Ishikawa (cell line): ENCODE results near the gene NR6A1.

Source experiments
- CEBPB ChIP-seq: IDR thresholded peaks from 2 replicates; pipeline ENCODE4 v1.6.1; 2012
- CREB1 ChIP-seq: IDR thresholded peaks from 2 replicates; pipeline ENCODE4 v1.6.1; 2012; ENCODE audit warnings: low read depth
- EGR1 ChIP-seq: IDR thresholded peaks from 2 replicates; pipeline ENCODE4 v1.6.1; 2012
- EP300 ChIP-seq: IDR thresholded peaks from 2 replicates; pipeline ENCODE4 v1.6.1; 2012; ENCODE audit warnings: borderline replicate concordance
- FOXM1 ChIP-seq: IDR thresholded peaks from 2 replicates; pipeline ENCODE4 v1.6.1; 2012; ENCODE audit warnings: low read depth, borderline replicate concordance
- MAX ChIP-seq: IDR thresholded peaks from 2 replicates; pipeline ENCODE4 v1.6.1; 2012
- NFIC ChIP-seq: IDR thresholded peaks from 2 replicates; pipeline ENCODE4 v1.6.1; 2012
- RAD21 ChIP-seq: IDR thresholded peaks from 2 replicates; pipeline ENCODE4 v1.6.1; 2012; ENCODE audit warnings: low read depth
- TAF1 ChIP-seq: IDR thresholded peaks from 2 replicates; pipeline ENCODE4 v1.6.1; 2012; ENCODE audit warnings: low read depth, mild to moderate bottlenecking
- TCF12 ChIP-seq: IDR thresholded peaks from 2 replicates; pipeline ENCODE4 v1.6.1; 2012; ENCODE audit warnings: low read depth
- TEAD4 ChIP-seq: IDR thresholded peaks from 2 replicates; pipeline ENCODE4 v1.6.1; 2012
- YY1 ChIP-seq: IDR thresholded peaks from 2 replicates; pipeline ENCODE4 v1.6.1; 2012; ENCODE audit warnings: low read depth
- ZBTB7A ChIP-seq: IDR thresholded peaks from 2 replicates; pipeline ENCODE4 v1.6.1; 2012; ENCODE audit warnings: low read depth
- TF ChIP-seq, protein P1 (sequence below): IDR thresholded peaks from 2 replicates; pipeline ENCODE4 v1.6.1; 2012; ENCODE audit warnings: low read depth, mild to moderate bottlenecking
- TF ChIP-seq, protein P2 (sequence below): IDR thresholded peaks from 2 replicates; pipeline ENCODE4 v1.6.1; 2012

The NR6A1 gene

GRCh38 chr9:124615100-124615742 is 155.9 kb downstream of the NR6A1 start:
- TF ChIP-seq EGR1 (no peak), EP300 (no peak), RAD21 (no peak), FOXM1 (no peak), NFIC (no peak), TEAD4 (no peak), CEBPB (no peak), TAF1 (no peak)

- TF ChIP-seq RAD21 (no peak), YY1 (no peak), EGR1 (no peak), TEAD4 (no peak), MAX (no peak), TAF1 (no peak), CREB1 (no peak), ZBTB7A (no peak), NFIC (no peak), FOXM1 (no peak), TCF12 (no peak), EP300 (no peak)
- TF ChIP-seq, protein P1, sequence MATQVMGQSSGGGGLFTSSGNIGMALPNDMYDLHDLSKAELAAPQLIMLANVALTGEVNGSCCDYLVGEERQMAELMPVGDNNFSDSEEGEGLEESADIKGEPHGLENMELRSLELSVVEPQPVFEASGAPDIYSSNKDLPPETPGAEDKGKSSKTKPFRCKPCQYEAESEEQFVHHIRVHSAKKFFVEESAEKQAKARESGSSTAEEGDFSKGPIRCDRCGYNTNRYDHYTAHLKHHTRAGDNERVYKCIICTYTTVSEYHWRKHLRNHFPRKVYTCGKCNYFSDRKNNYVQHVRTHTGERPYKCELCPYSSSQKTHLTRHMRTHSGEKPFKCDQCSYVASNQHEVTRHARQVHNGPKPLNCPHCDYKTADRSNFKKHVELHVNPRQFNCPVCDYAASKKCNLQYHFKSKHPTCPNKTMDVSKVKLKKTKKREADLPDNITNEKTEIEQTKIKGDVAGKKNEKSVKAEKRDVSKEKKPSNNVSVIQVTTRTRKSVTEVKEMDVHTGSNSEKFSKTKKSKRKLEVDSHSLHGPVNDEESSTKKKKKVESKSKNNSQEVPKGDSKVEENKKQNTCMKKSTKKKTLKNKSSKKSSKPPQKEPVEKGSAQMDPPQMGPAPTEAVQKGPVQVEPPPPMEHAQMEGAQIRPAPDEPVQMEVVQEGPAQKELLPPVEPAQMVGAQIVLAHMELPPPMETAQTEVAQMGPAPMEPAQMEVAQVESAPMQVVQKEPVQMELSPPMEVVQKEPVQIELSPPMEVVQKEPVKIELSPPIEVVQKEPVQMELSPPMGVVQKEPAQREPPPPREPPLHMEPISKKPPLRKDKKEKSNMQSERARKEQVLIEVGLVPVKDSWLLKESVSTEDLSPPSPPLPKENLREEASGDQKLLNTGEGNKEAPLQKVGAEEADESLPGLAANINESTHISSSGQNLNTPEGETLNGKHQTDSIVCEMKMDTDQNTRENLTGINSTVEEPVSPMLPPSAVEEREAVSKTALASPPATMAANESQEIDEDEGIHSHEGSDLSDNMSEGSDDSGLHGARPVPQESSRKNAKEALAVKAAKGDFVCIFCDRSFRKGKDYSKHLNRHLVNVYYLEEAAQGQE: no peak
- TF ChIP-seq, protein P2, sequence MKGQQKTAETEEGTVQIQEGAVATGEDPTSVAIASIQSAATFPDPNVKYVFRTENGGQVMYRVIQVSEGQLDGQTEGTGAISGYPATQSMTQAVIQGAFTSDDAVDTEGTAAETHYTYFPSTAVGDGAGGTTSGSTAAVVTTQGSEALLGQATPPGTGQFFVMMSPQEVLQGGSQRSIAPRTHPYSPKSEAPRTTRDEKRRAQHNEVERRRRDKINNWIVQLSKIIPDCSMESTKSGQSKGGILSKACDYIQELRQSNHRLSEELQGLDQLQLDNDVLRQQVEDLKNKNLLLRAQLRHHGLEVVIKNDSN: no peak
Observed at GRCh38 chr9:124613849-124614248, 157.3 kb downstream of the NR6A1 start.

DNA sequence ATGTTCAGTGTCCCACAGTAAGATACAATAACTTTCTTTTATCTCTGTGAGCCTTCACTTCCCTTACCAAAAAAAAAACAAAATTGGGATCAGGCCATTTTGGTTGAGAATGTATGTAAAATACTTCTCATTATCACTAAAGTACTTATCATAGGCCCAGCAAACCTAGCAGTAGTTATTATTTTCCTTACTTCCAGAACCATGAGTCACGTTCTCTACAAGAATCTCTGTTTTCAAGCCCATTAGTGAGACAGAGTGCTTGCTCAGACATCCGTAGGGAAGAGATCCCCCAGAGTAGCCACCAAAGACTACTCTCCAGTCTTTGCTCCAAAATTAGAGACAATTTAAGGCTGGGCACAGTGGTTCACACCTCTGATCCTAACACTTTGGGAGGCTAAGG is 160.0 kb downstream of the NR6A1 start:
- TF ChIP-seq EGR1 (no peak), TCF12 (no peak), EP300 (no peak)

GRCh38 chr9:124606027-124606426 is 165.1 kb downstream of the NR6A1 start:
- TF ChIP-seq EP300 (no peak), RAD21 (no peak), YY1 (no peak), MAX (no peak), TAF1 (no peak), ZBTB7A (no peak), CEBPB (no peak), TCF12 (no peak), NFIC (no peak), EGR1 (no peak)
- TF ChIP-seq, protein P1: no peak

- TF ChIP-seq YY1 (no peak), EP300 (no peak), TEAD4 (no peak), TCF12 (no peak), CEBPB (no peak), EGR1 (no peak), ZBTB7A (no peak), TAF1 (no peak), RAD21 (no peak), CREB1 (no peak), NFIC (no peak), MAX (no peak), FOXM1 (no peak)
- TF ChIP-seq, protein P1: no peak
- TF ChIP-seq, protein P2: no peak
Observed at GRCh38 chr9:124605258-124605657, 165.9 kb downstream of the NR6A1 start.
